HG03103 (cell line): Measurements from ENCODE around the gene GREM2.

ENCODE experiments used
- ATAC-seq: cut with Tn5 transposase; IDR thresholded peaks from one replicate; pipeline ENCODE4 v1.9.1; 2021; ENCODE audit warnings: low read depth; ENCODE audit not compliant: unreplicated experiment

The GREM2 gene

GRCh38 chr1:240464099-240464498, 147.9 kb downstream of the GREM2 start:
- no peak for ATAC-seq

GRCh38 chr1:240462766-240463395, 149.1 kb downstream of the GREM2 start:
- ATAC-seq: no peak

- ATAC-seq: no peak
Observed at GRCh38 chr1:240462277-240462676, 149.7 kb downstream of the GREM2 start.

GRCh38 chr1:240457203-240457602, 154.8 kb downstream of the GREM2 start:
- ATAC-seq: no peak

GRCh38 chr1:240455228-240455821, 156.6 kb downstream of the GREM2 start:
- no peak for ATAC-seq

- no peak for ATAC-seq
Observed at GRCh38 chr1:240445369-240445768, 166.6 kb downstream of the GREM2 start.

GRCh38 chr1:240441669-240442068, 170.3 kb downstream of the GREM2 start:
- ATAC-seq: no peak
